NCI-H2171 treated with DMSO at 0.1 percent for 48 hours (cell line): ENCODE data around the gene GDPD3.

Experiments
- DNase-seq: peaks from one replicate; lab custom pipeline; 2025; lab: John Stamatoyannopoulos, UW

GDPD3 gene

GRCh38 chr16:30054959-30055553 lies 58.3 kb downstream of the GDPD3 start:
- DNase-seq: peak; percentile 86
